GM12878 (cell line): ENCODE data around the gene TIGAR. TPM values are rescaled to one million over a fixed set of nuclear protein-coding genes. Genes with fewer than 3 reads are reported as not detected.
A peak's percentile ranks its signal among the peaks of the same experiment; 100 is the strongest.

Experiments
- ATAC-seq: fragments of 200-7000 bp; cut with Tn5 transposase; 3 replicates; pipeline ENCODE4 v1.9.1; 2020; ENCODE audit warnings: mild to moderate bottlenecking, moderate library complexity
- BruUV-seq: library from RNA; stranded (reverse); fragments of 400-500 nt; replicated peaks from 2 replicates; lab custom pipeline; 2021; lab: Mats Ljungman, UMichigan
- CTCF ChIA-PET: fragments of 300-600 bp; sonication (Branson Sonifier 250); formaldehyde crosslinking; extraction: SDS; loops from one replicate; lab custom pipeline; 2021; ENCODE audit warnings: inconsistent platforms; lab: Yijun Ruan, JAX
- POLR2A ChIA-PET: fragments of 350-600 bp; formaldehyde crosslinking; extraction: SDS; loops from one replicate; lab custom pipeline; 2021; ENCODE audit warnings: inconsistent platforms; lab: Charles Lee
- RAD21 ChIA-PET: fragments of 300-600 bp; sonication (Branson Sonifier 250); formaldehyde crosslinking; loops from one replicate; lab custom pipeline; 2023; ENCODE audit warnings: antibody characterized with exemption; ENCODE audit not compliant: unreplicated experiment; lab: Charles Lee
- SMC1A ChIA-PET: fragments of 300-600 bp; sonication (Branson Sonifier 250); formaldehyde crosslinking; loops from one replicate; lab custom pipeline; 2023; ENCODE audit not compliant: unreplicated experiment, uncharacterized antibody; lab: Charles Lee
- DNase-seq: peaks from one replicate; pipeline ENCODE4 v3.0.0-alpha.2; 2011; ENCODE audit warnings: low read depth, low spot score
- FAIRE-seq: peaks from 3 replicates; lab custom pipeline; 2011; peaks lifted over from hg19 to GRCh38; lab: Jason Lieb, UNC
- H2AFZ ChIP-seq: 2 replicates; pipeline ENCODE4 v1.6.0; 2011; ENCODE audit warnings: low read depth, low read length, control low read depth; ENCODE audit not compliant: control insufficient read depth
- H3K27ac ChIP-seq: 2 replicates; pipeline ENCODE4 v1.5.1; 2011; ENCODE audit warnings: control low read depth; ENCODE audit not compliant: control insufficient read depth, insufficient read depth
- H3K27me3 ChIP-seq, 2 experiments: replicated peaks in 1 of 2; 2 replicates each; pipeline versions ENCODE4 v1.6.0 to v1.6.1; 2011; ENCODE audit warnings: low read length in 1 of 2; ENCODE audit not compliant: control insufficient read depth in 2 of 2, insufficient read depth in 2 of 2
- H3K36me3 ChIP-seq, 2 experiments: 2 replicates each; pipeline ENCODE4 v1.5.1; 2011; ENCODE audit warnings: low read length in 1 of 2; ENCODE audit not compliant: control insufficient read depth in 2 of 2, insufficient read depth in 2 of 2
- H3K4me1 ChIP-seq: 2 replicates; pipeline ENCODE4 v1.6.1; 2011; ENCODE audit warnings: mild to moderate bottlenecking, low read length, moderate library complexity, mixed read lengths; ENCODE audit not compliant: control insufficient read depth, insufficient read depth
- H3K4me2 ChIP-seq: 2 replicates; pipeline ENCODE4 v1.6.0; 2011; ENCODE audit warnings: control low read depth; ENCODE audit not compliant: control insufficient read depth, insufficient read depth
- H3K4me3 ChIP-seq: fragments of 200-600 bp; sonication (generic); 2 replicates; pipeline ENCODE4 v1.5.1; 2016
- H3K79me2 ChIP-seq: 2 replicates; pipeline ENCODE4 v1.6.0; 2011; ENCODE audit warnings: low read length; ENCODE audit not compliant: control insufficient read depth, insufficient read depth
- H3K9ac ChIP-seq: 2 replicates; pipeline ENCODE4 v1.8.0; 2011; ENCODE audit warnings: low read length, control low read depth, mixed read lengths; ENCODE audit not compliant: control insufficient read depth, insufficient read depth
- H3K9me3 ChIP-seq: replicated peaks from 3 replicates; pipeline ENCODE4 v1.5.1; 2011; ENCODE audit warnings: mild to moderate bottlenecking, low read length; ENCODE audit not compliant: control insufficient read depth, insufficient read depth
- H4K20me1 ChIP-seq: 2 replicates; pipeline ENCODE4 v1.6.0; 2011; ENCODE audit not compliant: control insufficient read depth, insufficient read depth
- ZZZ3 ChIP-seq: IDR thresholded peaks from 2 replicates; pipeline ENCODE4 v1.6.1; 2011; ENCODE audit warnings: low read depth; ENCODE audit not compliant: control insufficient read depth, insufficient read length
- WGBS: methylation state at CpG from one replicate; pipeline ENCODE4 v1.1.6; 2016; ENCODE audit warnings: low lambda C conversion rate; ENCODE audit not compliant: insufficient replicate concordance, insufficient coverage; ENCODE audit errors: missing lambda C conversion rate; 5-methylcytosine and 5-hydroxymethylcytosine counted together
- in situ Hi-C: fragments of 300-500 bp; cut with MboI; formaldehyde crosslinking; loops from 9 replicates; pipeline ENCODE4 v1.14.3; 2018; ENCODE audit warnings: mixed read lengths
- intact Hi-C: fragments of 100-400 bp; cut with micrococcal nuclease; formaldehyde crosslinking; loops from one replicate; pipeline ENCODE4 v1.14.2; 2022; ENCODE audit not compliant: unreplicated experiment
- polyA plus RNA-seq, 11 experiments: library from polyadenylated mRNA; depleted of rRNA in 4 of 11; unstranded in 6 of 11; stranded (reverse) in 5 of 11; fragments of >200 nt; fragmentation: Nextera tagmentation in 4 of 11; fragmentation: Illumina TruSeq in 1 of 11; extraction: Ambion mirVana in 4 of 11; extraction: Trizol in 1 of 11; gene quantifications; 1 replicate in 1 of 11; 2 replicates in 10 of 11; pipeline versions ENCODE4 v1.2.1 to v1.2.3, GENCODE V29; 2011 to 2016; ENCODE audit warnings: inconsistent platforms in 2 of 11, missing spikeins in 2 of 11, low read depth in 1 of 11
- total RNA-seq, 4 experiments: library from RNA; depleted of rRNA in 3 of 4; stranded (reverse); fragments of >200 nt in 3 of 4; fragmentation: Illumina TruSeq in 1 of 4; extraction: Trizol in 1 of 4; gene quantifications; 2 replicates each; pipeline versions ENCODE4 v1.2.1 to v1.2.3, GENCODE V29; 2013 to 2021
- TF ChIP-seq, protein P1 (sequence below): fragments of 450-650 bp; IDR thresholded peaks from 2 replicates; pipeline ENCODE4 v1.6.1; 2017; ENCODE audit warnings: low read depth, mild to moderate bottlenecking, moderate library complexity

TIGAR gene
- total and polyA plus RNA-seq, 10 of the 15 experiments (the other 5 are each of a cell fraction or from before 2014, with no cell fraction given), result 7.6 to 45.7 (median 16.5) TPM

DNA sequence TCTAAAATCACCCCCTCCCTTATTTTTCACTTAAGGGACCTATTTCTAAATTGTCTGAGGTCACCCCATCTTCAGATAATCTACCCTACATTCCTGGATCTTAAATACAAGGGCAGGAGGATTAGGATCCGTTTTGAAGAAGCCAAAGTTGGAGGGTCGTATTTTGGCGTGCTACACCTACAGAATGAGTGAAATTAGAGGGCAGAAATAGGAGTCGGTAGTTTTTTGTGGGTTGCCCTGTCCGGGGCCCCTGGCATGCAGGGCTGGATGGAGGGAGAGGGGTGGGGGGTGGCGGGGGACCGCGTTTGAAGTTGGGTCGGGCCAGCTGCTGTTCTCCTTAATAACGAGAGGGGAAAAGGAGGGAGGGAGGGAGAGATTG lies 47.8 kb upstream of the TIGAR start:
- TSS peak; percentile 37 for BruUV-seq

More for the DNA sequence above, 47.8 kb upstream of the TIGAR start:
- ChIA-PET CTCF (interaction anchor here (1.1 to 13.0 kb wide), 5 partner anchors 57 to 165 kb away, joined by 4 to 184 read pairs (median 8); no protein-coding TSS in a partner anchor), RAD21 (interaction anchor here (0.6 to 8.1 kb wide), 12 partner anchors 9 to 275 kb away, joined by 3 to 171 read pairs (median 6); no protein-coding TSS in a partner anchor), SMC1A (interaction anchor here (1.0 to 14.5 kb wide), 7 partner anchors 11 to 166 kb away, joined by 3 to 344 read pairs (median 12); no protein-coding TSS in a partner anchor), POLR2A (interaction anchor here (0.5 to 12.1 kb wide), 7 partner anchors 11 to 275 kb away, joined by 3 to 193 read pairs (median 46); no protein-coding TSS in a partner anchor)
- 0% methylated on average over 5 of the region's 10 CpGs for WGBS
- peak overlapping the region; percentile 66 for H2AFZ ChIP-seq
- in situ Hi-C loops (loop anchor here (10.0 kb wide), 1 partner anchor 128 kb away; no protein-coding TSS in a partner anchor), intact Hi-C loops (loop anchor here (1.0 to 10.0 kb wide), 4 partner anchors 58 to 401 kb away; partner anchors contain the start of gene PARP11)
- H4K20me1 ChIP-seq, result 0 out of 2 replicates have a peak, but pooled peaks cover 4% of the 10 kb centered on the region
- FAIRE-seq (no peak), DNase-seq (no peak), ATAC-seq (peak; percentile 0)
- peaks cover 25% of the 10 kb centered on the region for H3K4me1 ChIP-seq
- H3K27ac ChIP-seq, result peak overlapping the region; percentile 86
- H3K9ac ChIP-seq, result peak overlapping the region; percentile 96
- H3K79me2 ChIP-seq, result peaks cover 65% of the 10 kb centered on the region
- peak overlapping the region; percentile 81 for H3K4me2 ChIP-seq
- no peaks in the 10 kb centered on the region for H3K27me3 ChIP-seq
- peaks cover 4 to 11% of the 10 kb centered on the region in 2 experiments for H3K36me3 ChIP-seq
- H3K4me3 ChIP-seq, result peak overlapping the region; percentile 99
- TF ChIP-seq, protein P1, sequence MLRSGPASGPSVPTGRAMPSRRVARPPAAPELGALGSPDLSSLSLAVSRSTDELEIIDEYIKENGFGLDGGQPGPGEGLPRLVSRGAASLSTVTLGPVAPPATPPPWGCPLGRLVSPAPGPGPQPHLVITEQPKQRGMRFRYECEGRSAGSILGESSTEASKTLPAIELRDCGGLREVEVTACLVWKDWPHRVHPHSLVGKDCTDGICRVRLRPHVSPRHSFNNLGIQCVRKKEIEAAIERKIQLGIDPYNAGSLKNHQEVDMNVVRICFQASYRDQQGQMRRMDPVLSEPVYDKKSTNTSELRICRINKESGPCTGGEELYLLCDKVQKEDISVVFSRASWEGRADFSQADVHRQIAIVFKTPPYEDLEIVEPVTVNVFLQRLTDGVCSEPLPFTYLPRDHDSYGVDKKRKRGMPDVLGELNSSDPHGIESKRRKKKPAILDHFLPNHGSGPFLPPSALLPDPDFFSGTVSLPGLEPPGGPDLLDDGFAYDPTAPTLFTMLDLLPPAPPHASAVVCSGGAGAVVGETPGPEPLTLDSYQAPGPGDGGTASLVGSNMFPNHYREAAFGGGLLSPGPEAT, result 0 out of 2 replicates have a peak, but pooled peaks have one; percentile 15
- no peak for TF ChIP-seq ZZZ3
- H3K9me3 ChIP-seq, result no peaks in the 10 kb centered on the region
